Measurements from ENCODE around the gene ELMO1. TPM values are rescaled to one million over a fixed set of nuclear protein-coding genes. Genes with fewer than 3 reads are reported as not detected.

Gene ELMO1
- total RNA-seq, 2 experiments from 2014 or later: 72.8 to 75.3 TPM

DNA sequence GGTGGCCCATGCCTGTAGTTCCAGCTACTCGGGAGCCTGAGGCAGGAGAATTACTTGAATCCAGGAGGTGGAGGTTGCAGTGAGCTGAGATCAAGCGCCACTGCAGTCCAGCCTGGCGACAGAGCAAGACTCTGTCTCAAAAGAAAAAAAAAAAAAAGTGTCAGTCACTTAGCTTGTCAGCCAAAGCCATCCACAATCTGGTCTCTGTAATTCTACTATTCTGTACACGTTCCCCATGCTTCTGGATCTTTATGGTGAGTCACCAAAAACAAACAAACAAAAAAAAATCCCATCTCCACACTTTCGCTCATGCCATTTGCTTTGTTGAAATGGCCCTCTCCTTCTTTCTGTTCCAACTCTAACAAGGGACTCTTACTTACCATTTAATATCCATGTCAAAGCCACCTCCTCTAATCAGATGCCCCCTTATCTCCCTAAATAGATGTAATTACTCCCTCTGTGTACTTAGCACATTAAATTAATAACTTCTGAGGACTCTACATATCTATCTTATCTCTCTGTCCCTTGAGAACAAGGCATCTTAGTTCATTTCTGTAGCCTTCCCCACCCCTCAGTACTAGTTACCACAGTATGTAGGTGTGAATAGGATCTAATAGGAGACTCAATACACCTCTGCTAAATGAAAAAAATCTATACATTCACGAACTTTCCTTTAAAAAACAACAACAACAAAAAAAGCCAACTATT, 128.4 kb downstream of the ELMO1 start:
- Mint-ChIP-seq H3K27me3 (no peaks in the 10 kb centered on the region), H3K9me3 (no peaks in the 10 kb centered on the region), H3K4me3 (no peak overlapping the region), H3K27ac (no peak overlapping the region), H3K36me3 (ENCODE audit: low read depth) (peaks cover 21% of the 10 kb centered on the region), H3K4me1 (ENCODE audit: low read depth) (peaks cover 18% of the 10 kb centered on the region)
- no peak for DNase-seq
- TF ChIP-seq, protein P1, sequence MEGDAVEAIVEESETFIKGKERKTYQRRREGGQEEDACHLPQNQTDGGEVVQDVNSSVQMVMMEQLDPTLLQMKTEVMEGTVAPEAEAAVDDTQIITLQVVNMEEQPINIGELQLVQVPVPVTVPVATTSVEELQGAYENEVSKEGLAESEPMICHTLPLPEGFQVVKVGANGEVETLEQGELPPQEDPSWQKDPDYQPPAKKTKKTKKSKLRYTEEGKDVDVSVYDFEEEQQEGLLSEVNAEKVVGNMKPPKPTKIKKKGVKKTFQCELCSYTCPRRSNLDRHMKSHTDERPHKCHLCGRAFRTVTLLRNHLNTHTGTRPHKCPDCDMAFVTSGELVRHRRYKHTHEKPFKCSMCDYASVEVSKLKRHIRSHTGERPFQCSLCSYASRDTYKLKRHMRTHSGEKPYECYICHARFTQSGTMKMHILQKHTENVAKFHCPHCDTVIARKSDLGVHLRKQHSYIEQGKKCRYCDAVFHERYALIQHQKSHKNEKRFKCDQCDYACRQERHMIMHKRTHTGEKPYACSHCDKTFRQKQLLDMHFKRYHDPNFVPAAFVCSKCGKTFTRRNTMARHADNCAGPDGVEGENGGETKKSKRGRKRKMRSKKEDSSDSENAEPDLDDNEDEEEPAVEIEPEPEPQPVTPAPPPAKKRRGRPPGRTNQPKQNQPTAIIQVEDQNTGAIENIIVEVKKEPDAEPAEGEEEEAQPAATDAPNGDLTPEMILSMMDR (IDR thresholded peaks at IDR 0.05): no peak
- CTCF ChIA-PET: no interaction called here
- intact Hi-C loops (cut with micrococcal nuclease): no loop called here
- POLR2A ChIA-PET: no interaction called here
- no peak for ATAC-seq

DNA sequence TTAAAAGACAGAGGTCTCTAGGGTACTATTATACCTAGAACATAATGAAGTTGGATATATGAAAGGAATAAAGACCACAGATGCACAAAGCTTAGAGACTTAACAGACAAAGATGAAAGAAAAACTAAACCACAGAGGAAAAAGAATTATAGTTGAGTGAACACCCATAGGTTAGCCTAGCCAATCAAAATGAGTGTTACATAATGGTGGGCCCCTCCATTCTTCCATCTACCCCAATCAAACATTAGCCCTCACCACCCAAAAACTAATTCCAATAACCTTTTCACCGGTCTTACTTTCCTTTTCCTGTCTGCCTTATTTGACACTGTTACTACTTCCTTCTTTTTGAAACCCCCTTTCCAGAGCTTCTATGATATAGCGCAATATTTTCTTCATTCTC, 130.1 kb downstream of the ELMO1 start:
- TF ChIP-seq, protein P1 (IDR thresholded peaks at IDR 0.05): no peak
- no peak overlapping the region for H3K4me3 Mint-ChIP-seq
- DNase-seq (peak; percentile 29), ATAC-seq (peak; percentile 51)
- ChIA-PET POLR2A (no interaction called here), CTCF (interaction anchor here (1.4 kb wide), 1 partner anchor 34 kb away, joined by 4 read pairs; no protein-coding TSS in a partner anchor)
- H3K27me3 Mint-ChIP-seq: no peaks in the 10 kb centered on the region
- H3K27ac Mint-ChIP-seq: no peak overlapping the region
- intact Hi-C loops (cut with micrococcal nuclease): no loop called here
- peaks cover 34% of the 10 kb centered on the region for H3K36me3 Mint-ChIP-seq (ENCODE audit: low read depth)
- peaks cover 31% of the 10 kb centered on the region for H3K4me1 Mint-ChIP-seq (ENCODE audit: low read depth)
- H3K9me3 Mint-ChIP-seq: no peaks in the 10 kb centered on the region

DNA sequence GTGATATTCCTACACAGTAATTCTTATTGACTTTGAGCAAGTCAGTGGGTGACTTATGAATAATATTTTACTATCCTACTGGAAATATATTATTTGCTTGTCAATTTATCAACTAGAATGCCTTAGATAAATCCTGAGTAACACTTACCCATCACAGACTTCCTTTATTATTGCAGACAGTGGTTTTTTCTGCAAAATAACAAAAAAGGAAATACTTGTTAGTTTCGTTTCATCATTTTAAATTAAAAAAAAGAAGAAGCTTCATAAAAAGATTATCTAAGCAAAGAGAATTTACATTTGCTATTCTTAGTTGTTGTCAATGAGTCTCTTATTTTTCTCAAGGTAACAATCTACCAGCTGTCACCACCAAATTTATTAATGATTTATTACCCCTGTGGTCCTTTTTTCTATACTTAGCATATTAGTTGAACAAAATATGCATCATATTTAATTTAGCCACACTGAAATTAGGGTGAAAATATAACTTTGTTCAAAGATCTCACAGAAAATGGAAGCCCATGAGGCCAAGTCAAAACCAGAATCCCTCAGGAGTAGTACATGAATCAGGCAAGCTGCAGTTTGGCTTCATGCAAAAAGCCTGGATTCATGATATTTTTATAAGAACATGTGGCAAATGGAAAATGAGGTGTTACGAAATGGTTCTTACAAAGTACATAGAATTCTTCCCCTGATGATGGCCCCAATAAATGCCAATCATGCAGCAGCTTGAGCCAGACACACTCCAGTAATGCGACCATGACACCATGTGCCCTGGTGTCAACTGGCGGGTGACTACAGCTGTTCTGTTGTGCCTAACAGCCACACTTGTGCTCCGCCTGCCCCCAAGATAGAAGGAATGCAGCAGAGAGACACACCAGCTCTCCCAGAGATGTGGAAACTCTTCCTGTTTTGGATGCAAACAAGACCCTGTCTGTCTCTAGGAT, 132.6 kb downstream of the ELMO1 start:
- no peaks in the 10 kb centered on the region for H3K27me3 Mint-ChIP-seq
- no peak for ATAC-seq
- TF ChIP-seq, protein P1 (IDR thresholded peaks at IDR 0.05): no peak
- H3K27ac Mint-ChIP-seq: peak overlapping the region; percentile 7
- no peak overlapping the region for H3K4me3 Mint-ChIP-seq
- ChIA-PET POLR2A (interaction anchor here (1.1 kb wide), 1 partner anchor 20 kb away, joined by 5 read pairs; no protein-coding TSS in a partner anchor), CTCF (interaction anchor here (1.3 to 1.7 kb wide), 2 partner anchors 12 to 26 kb away, joined by 4 to 5 read pairs; no protein-coding TSS in a partner anchor)
- peaks cover 54% of the 10 kb centered on the region for H3K4me1 Mint-ChIP-seq (ENCODE audit: low read depth)
- intact Hi-C loops (cut with micrococcal nuclease): no loop called here
- no peak for DNase-seq
- no peaks in the 10 kb centered on the region for H3K9me3 Mint-ChIP-seq
- peaks cover 42% of the 10 kb centered on the region for H3K36me3 Mint-ChIP-seq (ENCODE audit: low read depth)

DNA sequence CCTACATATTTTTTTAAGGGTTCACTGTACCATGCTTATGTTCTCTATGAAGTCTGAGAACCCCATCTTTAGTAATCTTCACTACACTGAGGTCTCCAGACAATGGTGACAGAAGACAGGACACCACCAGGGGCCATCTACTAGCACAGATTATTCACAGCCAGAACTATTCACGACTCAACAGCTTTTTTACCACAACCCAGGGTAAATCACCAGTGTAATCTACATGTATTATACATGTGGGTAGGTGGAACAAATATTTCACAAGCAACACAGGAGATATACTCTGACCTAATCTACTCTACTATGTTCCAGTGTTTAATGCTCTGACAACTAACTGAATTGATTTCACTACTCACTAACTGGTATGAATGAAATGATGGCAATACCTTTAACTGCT, 136.1 kb downstream of the ELMO1 start:
- Mint-ChIP-seq H3K27me3 (no peaks in the 10 kb centered on the region), H3K9me3 (peaks cover 16% of the 10 kb centered on the region), H3K27ac (no peak overlapping the region), H3K4me3 (no peak overlapping the region), H3K4me1 (ENCODE audit: low read depth) (peaks cover 83% of the 10 kb centered on the region), H3K36me3 (ENCODE audit: low read depth) (peaks cover 74% of the 10 kb centered on the region)
- peak; percentile 50 for ATAC-seq
- CTCF ChIA-PET: no interaction called here
- POLR2A ChIA-PET: no interaction called here
- intact Hi-C loops (cut with micrococcal nuclease): no loop called here
- DNase-seq: peak; percentile 13
- TF ChIP-seq, protein P1 (IDR thresholded peaks at IDR 0.05): no peak
